GM23338 (cell line): ENCODE results near the gene CUEDC1. TPM values are rescaled to one million over a fixed set of nuclear protein-coding genes. Genes with fewer than 3 reads are reported as not detected.
A peak's percentile ranks its signal among the peaks of the same experiment; 100 is the strongest.

Source experiments
- ATAC-seq: fragments of 200-7000 bp; cut with Tn5 transposase; 3 replicates; pipeline ENCODE4 v1.9.1; 2020
- DNase-seq: peaks from one replicate; pipeline ENCODE4 v3.0.0-alpha.2; 2015; ENCODE audit warnings: low spot score
- H2AFZ ChIP-seq: fragments of 200-600 bp; sonication (generic); 2 replicates; pipeline ENCODE4 v1.8.0; 2016; ENCODE audit warnings: antibody characterized with exemption, mild to moderate bottlenecking, moderate library complexity
- H3F3A ChIP-seq: fragments of 200-600 bp; sonication (generic); replicated peaks from 2 replicates; pipeline ENCODE4 v1.8.0; 2017; ENCODE audit warnings: antibody characterized with exemption, mixed run types, low read depth
- H3K27ac ChIP-seq: fragments of 200-600 bp; sonication (generic); 2 replicates; pipeline ENCODE4 v1.6.1; 2016; ENCODE audit warnings: low read depth
- H3K27me3 ChIP-seq: fragments of 200-600 bp; sonication (generic); 2 replicates; pipeline ENCODE4 v1.8.0; 2016; ENCODE audit warnings: mild to moderate bottlenecking, mixed run types, moderate library complexity; ENCODE audit not compliant: insufficient read depth
- H3K36me3 ChIP-seq: fragments of 200-600 bp; sonication (generic); 2 replicates; pipeline ENCODE4 v1.8.0; 2016; ENCODE audit warnings: mild to moderate bottlenecking; ENCODE audit not compliant: insufficient read depth
- H3K4me1 ChIP-seq: fragments of 200-600 bp; sonication (generic); 2 replicates; pipeline ENCODE4 v1.8.0; 2016; ENCODE audit warnings: mild to moderate bottlenecking, moderate library complexity; ENCODE audit not compliant: insufficient read depth
- H3K4me2 ChIP-seq: fragments of 200-600 bp; sonication (generic); 2 replicates; pipeline ENCODE4 v1.7.1; 2017; ENCODE audit warnings: mixed run types
- H3K4me3 ChIP-seq: fragments of 200-600 bp; sonication (generic); 2 replicates; pipeline ENCODE4 v1.6.1; 2016; ENCODE audit warnings: mixed run types
- H3K79me2 ChIP-seq: fragments of 200-600 bp; sonication (generic); replicated peaks from 2 replicates; pipeline ENCODE4 v1.8.0; 2017; ENCODE audit warnings: mild to moderate bottlenecking; ENCODE audit not compliant: insufficient read depth
- H3K9me2 ChIP-seq: fragments of 200-600 bp; sonication (generic); 2 replicates; pipeline ENCODE4 v1.8.0; 2017; ENCODE audit not compliant: insufficient read depth
- H4K20me1 ChIP-seq: fragments of 200-600 bp; sonication (generic); replicated peaks from 2 replicates; pipeline ENCODE4 v1.8.0; 2017; ENCODE audit warnings: mild to moderate bottlenecking; ENCODE audit not compliant: insufficient read depth
- H3K27ac Mint-ChIP-seq: 2 replicates; pipeline ENCODE4 v1.8.0; 2020; ENCODE audit warnings: inconsistent platforms, mild to moderate bottlenecking, moderate library complexity, mixed read lengths
- H3K27me3 Mint-ChIP-seq: 3 replicates; pipeline ENCODE4 v1.8.0; 2022; ENCODE audit warnings: low read depth, mild to moderate bottlenecking, moderate library complexity, mixed read lengths, inconsistent platforms; ENCODE audit not compliant: insufficient read depth, poor library complexity
- H3K36me3 Mint-ChIP-seq: 3 replicates; pipeline ENCODE4 v1.8.0; 2021; ENCODE audit warnings: low read depth, mild to moderate bottlenecking, inconsistent platforms, moderate library complexity, mixed read lengths
- H3K4me1 Mint-ChIP-seq: 3 replicates; pipeline ENCODE4 v1.8.0; 2020; ENCODE audit warnings: mild to moderate bottlenecking, inconsistent platforms, mixed read lengths
- H3K4me3 Mint-ChIP-seq: 3 replicates; pipeline ENCODE4 v1.8.0; 2021; ENCODE audit warnings: moderate library complexity, mild to moderate bottlenecking, inconsistent platforms, mixed read lengths
- H3K9me3 Mint-ChIP-seq: 3 replicates; pipeline ENCODE4 v1.8.0; 2020; ENCODE audit warnings: moderate library complexity, mild to moderate bottlenecking, inconsistent platforms, mixed read lengths
- CREB1 ChIP-seq: fragments of 250-450 bp; sonication (Bioruptor Pico); IDR thresholded peaks from 2 replicates; pipeline ENCODE4 v1.5.0; 2020; ENCODE audit warnings: low read depth, mild to moderate bottlenecking, moderate library complexity
- EZH2 ChIP-seq: fragments of 200-600 bp; sonication (generic); IDR thresholded peaks from one replicate; pipeline ENCODE4 v1.8.0; 2017; ENCODE audit warnings: antibody characterized with exemption, mild to moderate bottlenecking, low read depth; ENCODE audit not compliant: unreplicated experiment
- EZH2phosphoT487 ChIP-seq: fragments of 200-600 bp; sonication (generic); IDR thresholded peaks from one replicate; pipeline ENCODE4 v1.8.1; 2018; ENCODE audit warnings: antibody characterized with exemption; ENCODE audit not compliant: unreplicated experiment
- JUNB ChIP-seq: IDR thresholded peaks from one replicate; pipeline ENCODE4 v1.6.1; 2016; ENCODE audit warnings: antibody characterized with exemption; ENCODE audit not compliant: unreplicated experiment
- NANOG ChIP-seq: IDR thresholded peaks from 2 replicates; pipeline ENCODE4 v1.6.1; 2016; ENCODE audit warnings: antibody characterized with exemption, borderline replicate concordance
- POLR2AphosphoS5 ChIP-seq: IDR thresholded peaks from 2 replicates; pipeline ENCODE4 v1.6.1; 2016; ENCODE audit warnings: antibody characterized with exemption, low read depth
- STAT1 ChIP-seq: IDR thresholded peaks from one replicate; pipeline ENCODE4 v1.6.1; 2016; ENCODE audit warnings: antibody characterized with exemption; ENCODE audit not compliant: unreplicated experiment
- ZNF114 ChIP-seq: fragments of 250-450 bp; sonication (Bioruptor Pico); IDR thresholded peaks from 2 replicates; pipeline ENCODE4 v1.5.0; 2020; ENCODE audit warnings: mild to moderate bottlenecking, moderate library complexity
- ZNF331 ChIP-seq: fragments of 250-450 bp; sonication (Bioruptor Pico); IDR thresholded peaks from 2 replicates; pipeline ENCODE4 v1.5.0; 2020; ENCODE audit warnings: low read depth, mild to moderate bottlenecking, moderate library complexity
- polyA plus RNA-seq: library from polyadenylated mRNA; unstranded; fragments of >200 nt; fragmentation: Nextera tagmentation; extraction: Ambion mirVana; gene quantifications from 2 replicates; pipeline ENCODE4 v1.2.1, GENCODE V29; 2016
- total RNA-seq: library from RNA; depleted of rRNA; stranded (reverse); fragments of >200 nt; shearing (Covaris generic); gene quantifications from 2 replicates; pipeline ENCODE4 v1.2.3, GENCODE V29; 2014
- TF ChIP-seq, protein P1 (sequence below), 2 experiments: fragments of 200-600 bp in 1 of 2; sonication (generic) in 1 of 2; conservative IDR thresholded peaks; 2 replicates each; pipeline versions ENCODE4 v1.5.1 to v1.6.1; 2016 to 2017; ENCODE audit warnings: antibody characterized with exemption in 2 of 2, low read depth in 2 of 2, mild to moderate bottlenecking in 2 of 2, moderate library complexity in 1 of 2
- TF ChIP-seq, protein P2 (sequence below): IDR thresholded peaks from one replicate; pipeline ENCODE4 v1.6.1; 2018; ENCODE audit warnings: antibody characterized with exemption; ENCODE audit not compliant: unreplicated experiment
- TF ChIP-seq, protein P3 (sequence below): fragments of 250-450 bp; sonication (Bioruptor Pico); IDR thresholded peaks from 2 replicates; pipeline ENCODE4 v1.5.0; 2020; ENCODE audit warnings: mild to moderate bottlenecking, moderate library complexity
- TF ChIP-seq, protein P4 (sequence below): IDR thresholded peaks from 2 replicates; pipeline ENCODE4 v1.6.1; 2016; ENCODE audit warnings: antibody characterized with exemption

The CUEDC1 gene
- total and polyA plus RNA-seq, 2 experiments from 2014 or later, result 3.0 to 7.7 TPM

DNA sequence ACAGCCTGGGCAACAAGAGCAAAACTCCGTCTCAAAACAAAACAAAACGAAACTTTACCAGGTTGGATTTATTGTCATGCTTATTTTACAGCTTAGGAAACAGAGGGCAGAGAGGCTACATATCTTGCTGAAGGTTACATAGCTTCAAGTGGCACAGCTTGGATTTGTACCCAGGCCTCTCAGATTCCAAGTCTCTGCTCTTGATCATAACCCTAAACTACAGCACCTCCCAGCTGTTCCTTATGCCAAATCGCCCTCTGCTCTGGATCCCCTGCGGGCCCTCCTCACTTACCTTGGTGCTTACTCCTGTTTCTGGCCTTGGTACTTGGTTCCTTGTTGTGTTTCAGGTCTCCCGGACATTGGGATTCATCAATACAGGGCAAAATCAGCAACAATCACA lies 11.7 kb upstream of the CUEDC1 start:
- no peaks in the 10 kb centered on the region for H3K27me3 ChIP-seq
- peaks cover 3% of the 10 kb centered on the region; the same call in 1 of the 2 replicates for H3K4me1 ChIP-seq
- no peaks in the 10 kb centered on the region for H3K79me2 ChIP-seq
- H3K4me3 ChIP-seq, result no peak overlapping the region
- H3K36me3 ChIP-seq, result no peaks in the 10 kb centered on the region
- H3K9me2 ChIP-seq, result no peaks in the 10 kb centered on the region
- ATAC-seq (no peak), DNase-seq (no peak)
- H3K9me3 Mint-ChIP-seq, result no peaks in the 10 kb centered on the region
- peaks cover 13% of the 10 kb centered on the region for H3K4me1 Mint-ChIP-seq
- H3K4me3 Mint-ChIP-seq, result no peak overlapping the region; the same call in 2 of the 3 replicates
- H3K27ac Mint-ChIP-seq, result no peak overlapping the region
- H3F3A ChIP-seq, result 0 out of 2 replicates have a peak, but pooled peaks cover 6% of the 10 kb centered on the region
- TF ChIP-seq EZH2phosphoT487 (no peak), CREB1 (no peak), NANOG (no peak), ZNF331 (CRISPR knock-in tag) (no peak), ZNF114 (CRISPR knock-in tag) (no peak), EZH2 (no peak), JUNB (no peak), STAT1 (no peak), POLR2AphosphoS5 (no peak)
- TF ChIP-seq, protein P1, sequence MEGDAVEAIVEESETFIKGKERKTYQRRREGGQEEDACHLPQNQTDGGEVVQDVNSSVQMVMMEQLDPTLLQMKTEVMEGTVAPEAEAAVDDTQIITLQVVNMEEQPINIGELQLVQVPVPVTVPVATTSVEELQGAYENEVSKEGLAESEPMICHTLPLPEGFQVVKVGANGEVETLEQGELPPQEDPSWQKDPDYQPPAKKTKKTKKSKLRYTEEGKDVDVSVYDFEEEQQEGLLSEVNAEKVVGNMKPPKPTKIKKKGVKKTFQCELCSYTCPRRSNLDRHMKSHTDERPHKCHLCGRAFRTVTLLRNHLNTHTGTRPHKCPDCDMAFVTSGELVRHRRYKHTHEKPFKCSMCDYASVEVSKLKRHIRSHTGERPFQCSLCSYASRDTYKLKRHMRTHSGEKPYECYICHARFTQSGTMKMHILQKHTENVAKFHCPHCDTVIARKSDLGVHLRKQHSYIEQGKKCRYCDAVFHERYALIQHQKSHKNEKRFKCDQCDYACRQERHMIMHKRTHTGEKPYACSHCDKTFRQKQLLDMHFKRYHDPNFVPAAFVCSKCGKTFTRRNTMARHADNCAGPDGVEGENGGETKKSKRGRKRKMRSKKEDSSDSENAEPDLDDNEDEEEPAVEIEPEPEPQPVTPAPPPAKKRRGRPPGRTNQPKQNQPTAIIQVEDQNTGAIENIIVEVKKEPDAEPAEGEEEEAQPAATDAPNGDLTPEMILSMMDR (conservative IDR thresholded peaks at IDR 0.05; ENCODE audit: low read depth in 2 of 2), result no peak; a peak in 1 of 4 replicates
- TF ChIP-seq, protein P2, sequence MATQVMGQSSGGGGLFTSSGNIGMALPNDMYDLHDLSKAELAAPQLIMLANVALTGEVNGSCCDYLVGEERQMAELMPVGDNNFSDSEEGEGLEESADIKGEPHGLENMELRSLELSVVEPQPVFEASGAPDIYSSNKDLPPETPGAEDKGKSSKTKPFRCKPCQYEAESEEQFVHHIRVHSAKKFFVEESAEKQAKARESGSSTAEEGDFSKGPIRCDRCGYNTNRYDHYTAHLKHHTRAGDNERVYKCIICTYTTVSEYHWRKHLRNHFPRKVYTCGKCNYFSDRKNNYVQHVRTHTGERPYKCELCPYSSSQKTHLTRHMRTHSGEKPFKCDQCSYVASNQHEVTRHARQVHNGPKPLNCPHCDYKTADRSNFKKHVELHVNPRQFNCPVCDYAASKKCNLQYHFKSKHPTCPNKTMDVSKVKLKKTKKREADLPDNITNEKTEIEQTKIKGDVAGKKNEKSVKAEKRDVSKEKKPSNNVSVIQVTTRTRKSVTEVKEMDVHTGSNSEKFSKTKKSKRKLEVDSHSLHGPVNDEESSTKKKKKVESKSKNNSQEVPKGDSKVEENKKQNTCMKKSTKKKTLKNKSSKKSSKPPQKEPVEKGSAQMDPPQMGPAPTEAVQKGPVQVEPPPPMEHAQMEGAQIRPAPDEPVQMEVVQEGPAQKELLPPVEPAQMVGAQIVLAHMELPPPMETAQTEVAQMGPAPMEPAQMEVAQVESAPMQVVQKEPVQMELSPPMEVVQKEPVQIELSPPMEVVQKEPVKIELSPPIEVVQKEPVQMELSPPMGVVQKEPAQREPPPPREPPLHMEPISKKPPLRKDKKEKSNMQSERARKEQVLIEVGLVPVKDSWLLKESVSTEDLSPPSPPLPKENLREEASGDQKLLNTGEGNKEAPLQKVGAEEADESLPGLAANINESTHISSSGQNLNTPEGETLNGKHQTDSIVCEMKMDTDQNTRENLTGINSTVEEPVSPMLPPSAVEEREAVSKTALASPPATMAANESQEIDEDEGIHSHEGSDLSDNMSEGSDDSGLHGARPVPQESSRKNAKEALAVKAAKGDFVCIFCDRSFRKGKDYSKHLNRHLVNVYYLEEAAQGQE, result no peak
- TF ChIP-seq, protein P3, sequence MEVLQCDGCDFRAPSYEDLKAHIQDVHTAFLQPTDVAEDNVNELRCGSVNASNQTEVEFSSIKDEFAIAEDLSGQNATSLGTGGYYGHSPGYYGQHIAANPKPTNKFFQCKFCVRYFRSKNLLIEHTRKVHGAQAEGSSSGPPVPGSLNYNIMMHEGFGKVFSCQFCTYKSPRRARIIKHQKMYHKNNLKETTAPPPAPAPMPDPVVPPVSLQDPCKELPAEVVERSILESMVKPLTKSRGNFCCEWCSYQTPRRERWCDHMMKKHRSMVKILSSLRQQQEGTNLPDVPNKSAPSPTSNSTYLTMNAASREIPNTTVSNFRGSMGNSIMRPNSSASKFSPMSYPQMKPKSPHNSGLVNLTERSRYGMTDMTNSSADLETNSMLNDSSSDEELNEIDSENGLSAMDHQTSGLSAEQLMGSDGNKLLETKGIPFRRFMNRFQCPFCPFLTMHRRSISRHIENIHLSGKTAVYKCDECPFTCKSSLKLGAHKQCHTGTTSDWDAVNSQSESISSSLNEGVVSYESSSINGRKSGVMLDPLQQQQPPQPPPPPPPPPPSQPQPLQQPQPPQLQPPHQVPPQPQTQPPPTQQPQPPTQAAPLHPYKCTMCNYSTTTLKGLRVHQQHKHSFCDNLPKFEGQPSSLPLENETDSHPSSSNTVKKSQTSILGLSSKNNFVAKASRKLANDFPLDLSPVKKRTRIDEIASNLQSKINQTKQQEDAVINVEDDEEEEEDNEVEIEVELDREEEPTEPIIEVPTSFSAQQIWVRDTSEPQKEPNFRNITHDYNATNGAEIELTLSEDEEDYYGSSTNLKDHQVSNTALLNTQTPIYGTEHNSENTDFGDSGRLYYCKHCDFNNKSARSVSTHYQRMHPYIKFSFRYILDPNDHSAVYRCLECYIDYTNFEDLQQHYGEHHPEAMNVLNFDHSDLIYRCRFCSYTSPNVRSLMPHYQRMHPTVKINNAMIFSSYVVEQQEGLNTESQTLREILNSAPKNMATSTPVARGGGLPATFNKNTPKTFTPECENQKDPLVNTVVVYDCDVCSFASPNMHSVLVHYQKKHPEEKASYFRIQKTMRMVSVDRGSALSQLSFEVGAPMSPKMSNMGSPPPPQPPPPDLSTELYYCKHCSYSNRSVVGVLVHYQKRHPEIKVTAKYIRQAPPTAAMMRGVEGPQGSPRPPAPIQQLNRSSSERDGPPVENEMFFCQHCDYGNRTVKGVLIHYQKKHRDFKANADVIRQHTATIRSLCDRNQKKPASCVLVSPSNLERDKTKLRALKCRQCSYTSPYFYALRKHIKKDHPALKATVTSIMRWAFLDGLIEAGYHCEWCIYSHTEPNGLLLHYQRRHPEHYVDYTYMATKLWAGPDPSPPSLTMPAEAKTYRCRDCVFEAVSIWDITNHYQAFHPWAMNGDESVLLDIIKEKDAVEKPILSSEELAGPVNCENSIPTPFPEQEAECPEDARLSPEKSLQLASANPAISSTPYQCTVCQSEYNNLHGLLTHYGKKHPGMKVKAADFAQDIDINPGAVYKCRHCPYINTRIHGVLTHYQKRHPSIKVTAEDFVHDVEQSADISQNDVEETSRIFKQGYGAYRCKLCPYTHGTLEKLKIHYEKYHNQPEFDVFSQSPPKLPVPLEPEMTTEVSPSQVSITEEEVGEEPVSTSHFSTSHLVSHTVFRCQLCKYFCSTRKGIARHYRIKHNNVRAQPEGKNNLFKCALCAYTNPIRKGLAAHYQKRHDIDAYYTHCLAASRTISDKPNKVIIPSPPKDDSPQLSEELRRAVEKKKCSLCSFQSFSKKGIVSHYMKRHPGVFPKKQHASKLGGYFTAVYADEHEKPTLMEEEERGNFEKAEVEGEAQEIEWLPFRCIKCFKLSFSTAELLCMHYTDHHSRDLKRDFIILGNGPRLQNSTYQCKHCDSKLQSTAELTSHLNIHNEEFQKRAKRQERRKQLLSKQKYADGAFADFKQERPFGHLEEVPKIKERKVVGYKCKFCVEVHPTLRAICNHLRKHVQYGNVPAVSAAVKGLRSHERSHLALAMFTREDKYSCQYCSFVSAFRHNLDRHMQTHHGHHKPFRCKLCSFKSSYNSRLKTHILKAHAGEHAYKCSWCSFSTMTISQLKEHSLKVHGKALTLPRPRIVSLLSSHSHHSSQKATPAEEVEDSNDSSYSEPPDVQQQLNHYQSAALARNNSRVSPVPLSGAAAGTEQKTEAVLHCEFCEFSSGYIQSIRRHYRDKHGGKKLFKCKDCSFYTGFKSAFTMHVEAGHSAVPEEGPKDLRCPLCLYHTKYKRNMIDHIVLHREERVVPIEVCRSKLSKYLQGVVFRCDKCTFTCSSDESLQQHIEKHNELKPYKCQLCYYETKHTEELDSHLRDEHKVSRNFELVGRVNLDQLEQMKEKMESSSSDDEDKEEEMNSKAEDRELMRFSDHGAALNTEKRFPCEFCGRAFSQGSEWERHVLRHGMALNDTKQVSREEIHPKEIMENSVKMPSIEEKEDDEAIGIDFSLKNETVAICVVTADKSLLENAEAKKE (CRISPR knock-in tag), result no peak
- TF ChIP-seq, protein P4, sequence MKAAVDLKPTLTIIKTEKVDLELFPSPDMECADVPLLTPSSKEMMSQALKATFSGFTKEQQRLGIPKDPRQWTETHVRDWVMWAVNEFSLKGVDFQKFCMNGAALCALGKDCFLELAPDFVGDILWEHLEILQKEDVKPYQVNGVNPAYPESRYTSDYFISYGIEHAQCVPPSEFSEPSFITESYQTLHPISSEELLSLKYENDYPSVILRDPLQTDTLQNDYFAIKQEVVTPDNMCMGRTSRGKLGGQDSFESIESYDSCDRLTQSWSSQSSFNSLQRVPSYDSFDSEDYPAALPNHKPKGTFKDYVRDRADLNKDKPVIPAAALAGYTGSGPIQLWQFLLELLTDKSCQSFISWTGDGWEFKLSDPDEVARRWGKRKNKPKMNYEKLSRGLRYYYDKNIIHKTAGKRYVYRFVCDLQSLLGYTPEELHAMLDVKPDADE, result no peak
- H3K36me3 Mint-ChIP-seq, result no peaks in the 10 kb centered on the region
- H3K4me2 ChIP-seq, result no peak overlapping the region
- no peak overlapping the region for H3K27ac ChIP-seq
- H2AFZ ChIP-seq, result peak overlapping the region; percentile 43; the same call in 1 of the 2 replicates
- H3K27me3 Mint-ChIP-seq, result peaks cover 6% of the 10 kb centered on the region
- H4K20me1 ChIP-seq, result no peaks in the 10 kb centered on the region; the same call in 1 of the 2 replicates
